NCI-H128 (cell line): ENCODE results near the gene C1orf210.

Experiments
- DNase-seq: peaks from one replicate; lab custom pipeline; 2025; ENCODE audit not compliant: unreplicated experiment; lab: John Stamatoyannopoulos, UW

Gene C1orf210

DNA sequence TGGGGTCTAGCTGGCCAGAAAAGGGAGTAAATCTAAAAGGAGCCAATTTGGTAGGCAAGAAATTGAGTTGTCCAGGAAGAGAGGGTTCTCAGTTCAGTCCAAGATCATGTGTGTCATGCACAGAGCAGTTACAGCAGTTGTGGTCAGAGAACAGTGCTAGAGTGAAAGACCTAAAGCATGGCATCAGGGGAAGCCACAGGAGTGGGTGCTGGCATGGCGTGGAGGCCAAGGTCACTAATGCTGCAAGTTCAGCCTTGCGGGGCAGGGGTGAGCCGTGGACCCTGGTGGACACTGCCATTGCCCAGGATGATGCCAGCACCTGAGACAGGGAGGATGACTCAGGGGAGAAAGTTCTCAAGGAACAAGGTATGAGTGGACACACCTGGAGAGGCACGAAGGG lies 32.2 kb downstream of the C1orf210 start:
- DNase-seq, result no peak

DNA sequence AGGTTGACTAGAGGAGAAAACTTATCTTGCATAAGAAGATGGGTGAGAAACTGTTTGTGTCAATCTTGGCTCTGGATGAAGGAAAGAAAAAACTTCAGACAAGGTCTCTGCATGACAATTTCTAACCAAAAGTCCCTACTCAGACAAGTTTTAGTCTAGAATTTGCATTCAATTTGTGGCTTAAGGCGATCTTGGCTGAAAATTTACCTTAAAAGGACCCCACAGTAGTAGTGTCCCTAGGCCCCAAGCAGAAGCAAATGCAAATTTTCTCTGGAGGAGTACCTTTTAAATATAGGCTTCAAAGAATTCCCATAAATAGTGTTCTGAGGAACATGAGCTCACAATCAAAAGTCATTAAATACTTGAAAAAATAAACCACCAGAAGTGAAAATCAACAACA lies 33.2 kb downstream of the C1orf210 start:
- DNase-seq, result no peak

DNA sequence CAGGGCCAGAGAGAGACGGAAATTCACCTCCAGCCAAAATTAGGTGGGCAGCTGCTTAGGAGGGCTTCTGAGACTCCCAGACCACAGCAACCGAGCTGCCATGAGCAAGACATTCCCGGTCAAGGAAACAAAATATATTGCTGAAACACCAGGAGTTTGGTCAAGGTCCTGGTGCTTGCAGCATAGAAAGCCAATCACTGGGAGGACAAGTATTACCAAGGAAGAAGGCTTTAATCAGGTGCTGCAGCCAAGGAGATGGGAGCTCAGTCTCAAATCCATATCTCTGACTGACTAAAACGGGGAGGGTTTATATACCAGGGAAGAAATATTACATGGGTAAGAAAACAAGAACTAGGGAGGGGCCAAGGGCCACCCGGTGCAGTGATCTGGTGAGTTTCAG lies 34.4 kb downstream of the C1orf210 start:
- DNase-seq, result no peak

DNA sequence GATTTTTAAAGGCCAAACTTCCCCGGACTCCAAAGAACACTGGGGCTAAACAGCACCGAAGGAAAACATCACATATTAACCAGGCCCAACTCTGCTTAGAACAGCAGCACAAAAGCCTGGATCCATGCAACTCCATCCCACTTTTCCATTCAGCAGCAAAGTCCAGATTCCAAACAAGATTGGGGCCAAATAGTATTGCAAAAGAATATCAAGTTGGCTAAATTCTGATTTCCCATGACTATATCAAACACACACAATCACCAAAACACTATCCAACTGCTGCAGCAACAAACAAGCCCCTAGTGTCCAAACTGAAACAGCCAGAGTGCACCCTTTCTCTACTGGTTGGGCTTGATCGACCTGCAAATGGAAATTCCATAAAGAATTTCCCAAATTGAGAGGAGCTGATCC lies 35.0 kb downstream of the C1orf210 start:
- no peak for DNase-seq

DNA sequence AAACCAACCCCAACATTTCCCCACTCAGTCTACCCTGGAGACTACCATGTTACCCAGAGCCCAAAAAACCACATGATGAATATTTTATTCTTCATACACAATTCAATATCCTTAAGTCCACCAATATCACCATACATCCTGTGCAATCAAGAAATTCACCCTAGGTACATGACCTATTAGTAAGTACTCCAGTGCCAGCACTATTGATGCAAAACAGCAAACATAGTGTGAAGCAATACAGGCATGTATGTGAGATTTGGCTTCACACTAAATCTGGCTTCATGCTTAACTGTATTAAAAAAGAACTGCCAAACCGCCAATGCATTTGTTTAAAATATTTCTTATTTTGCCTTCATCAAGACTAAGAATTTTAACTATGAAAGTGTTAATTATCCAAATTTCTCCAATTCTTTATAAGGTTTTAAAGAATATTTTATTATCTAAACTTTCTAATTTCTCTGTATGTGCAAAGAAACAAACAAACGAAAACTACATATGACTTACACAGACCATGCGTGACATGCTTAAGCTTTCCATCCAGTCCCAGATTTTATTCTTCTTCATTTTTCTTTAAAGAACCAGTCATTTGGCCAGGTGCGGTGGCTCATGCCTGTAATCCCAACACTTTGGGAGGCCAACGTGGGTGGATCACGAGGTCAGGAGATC lies 38.0 kb downstream of the C1orf210 start:
- DNase-seq, result no peak

DNA sequence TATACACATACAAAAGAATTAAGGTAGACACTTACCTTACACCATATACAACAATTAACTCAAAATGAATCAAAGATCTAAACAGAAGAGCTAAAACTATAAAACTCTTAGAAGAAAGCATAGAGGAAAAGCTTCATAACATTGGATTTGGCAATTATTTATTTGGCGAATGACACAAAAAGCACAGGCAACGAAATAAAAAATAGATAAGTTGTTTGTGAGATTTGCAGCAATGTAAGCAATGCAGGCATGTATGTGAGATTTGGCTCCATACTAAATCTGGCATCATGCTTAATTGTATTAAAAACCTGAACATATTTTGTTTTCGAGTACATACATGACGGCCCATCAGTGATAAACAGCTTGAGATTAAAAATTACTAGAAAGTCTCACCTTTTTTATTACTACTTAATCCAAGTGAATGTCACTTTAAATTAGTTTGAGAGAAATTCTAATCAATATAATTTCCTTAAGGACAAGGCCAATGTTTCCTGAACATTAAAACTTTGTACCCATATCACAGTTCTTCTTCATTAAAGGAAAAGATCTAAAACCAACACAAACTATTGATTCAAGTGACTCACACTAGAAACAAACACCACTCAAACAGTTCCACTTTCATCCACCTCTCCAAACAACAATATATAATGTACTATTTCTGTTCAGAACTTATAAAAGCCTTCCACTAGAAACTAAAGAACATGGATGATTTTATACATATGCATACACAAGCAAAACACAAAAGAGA lies 38.7 kb downstream of the C1orf210 start:
- no peak for DNase-seq

DNA sequence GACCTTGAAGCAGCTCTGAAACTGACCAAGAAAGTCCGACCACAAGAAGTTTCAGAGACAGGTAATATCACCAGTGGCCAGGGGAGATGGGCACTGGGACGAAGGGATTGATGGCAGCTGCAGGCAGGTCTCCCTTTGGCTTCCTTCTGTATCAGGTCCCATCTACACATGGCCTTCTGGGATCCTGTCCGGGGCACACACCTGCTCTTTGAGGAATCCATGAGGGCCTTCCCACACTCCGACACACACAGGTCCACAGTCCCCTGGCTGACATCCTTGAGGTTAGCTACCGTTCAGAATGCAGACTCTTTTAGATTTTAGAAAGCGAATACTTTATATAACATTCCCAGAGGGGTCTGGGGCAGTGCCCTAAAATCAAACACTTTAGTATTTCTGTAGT lies 42.1 kb downstream of the C1orf210 start:
- no peak for DNase-seq

DNA sequence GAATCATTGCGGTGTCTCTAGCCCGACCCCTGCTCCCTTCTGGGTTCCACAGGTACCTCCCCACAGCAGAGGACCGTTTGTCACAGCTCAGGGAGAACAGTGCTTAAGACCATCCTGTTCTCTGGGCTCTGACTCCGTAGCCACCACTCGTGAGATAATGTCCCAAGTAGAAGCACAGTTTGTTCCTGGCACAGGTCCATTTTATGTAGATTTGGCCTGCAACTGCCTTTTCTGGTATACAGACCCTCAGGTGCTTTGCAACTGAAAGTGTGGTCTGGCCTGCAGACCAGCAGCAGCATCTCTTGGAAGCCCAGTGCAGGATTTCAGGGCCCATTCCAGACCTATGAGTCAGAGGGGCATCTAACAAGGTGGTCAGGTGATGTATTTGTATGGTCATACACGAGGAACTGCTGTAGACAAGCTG lies 44.0 kb downstream of the C1orf210 start:
- DNase-seq, result no peak

DNA sequence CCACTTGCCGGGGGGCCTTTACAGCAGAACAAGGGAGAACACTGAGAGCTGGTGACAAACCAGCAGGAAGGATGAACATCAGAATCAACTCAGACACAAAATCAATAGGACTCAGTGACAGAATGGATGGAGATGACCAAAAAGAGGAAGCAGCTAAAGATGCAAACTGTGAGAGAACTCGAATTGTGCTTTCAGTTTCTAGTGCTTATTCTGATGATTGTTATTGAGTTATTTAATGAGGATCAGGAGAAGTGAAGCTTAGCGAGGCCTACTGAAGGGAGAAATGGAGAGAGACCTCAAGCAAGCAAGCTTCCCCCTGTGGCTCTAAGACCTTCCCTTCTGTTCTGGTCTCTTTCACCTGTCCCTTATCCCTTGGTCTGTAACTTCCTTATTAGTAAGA lies 45.9 kb downstream of the C1orf210 start:
- DNase-seq, result no peak

DNA sequence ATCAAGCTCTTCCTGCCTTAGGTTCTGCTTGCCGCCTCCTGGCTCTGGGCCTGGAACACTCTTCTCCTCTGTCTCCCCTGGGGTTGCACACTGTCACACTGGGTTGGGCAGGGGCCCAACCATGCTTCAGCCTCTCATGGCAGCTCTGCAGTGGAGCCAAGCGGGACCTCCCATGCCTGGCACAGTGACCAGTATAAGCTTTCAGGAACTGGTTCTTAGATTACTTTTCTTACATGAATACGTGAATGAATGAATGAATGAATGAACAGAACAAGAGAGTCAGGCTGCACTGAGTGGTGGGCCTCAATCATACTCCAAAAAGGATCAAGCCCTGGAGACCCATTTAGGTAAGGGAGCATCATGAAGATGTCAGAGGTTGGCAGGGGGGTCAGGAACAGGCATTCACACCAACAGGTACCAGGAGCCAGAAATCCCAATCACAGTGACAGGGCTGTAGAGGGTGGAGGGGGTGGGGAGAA lies 46.4 kb downstream of the C1orf210 start:
- no peak for DNase-seq

DNA sequence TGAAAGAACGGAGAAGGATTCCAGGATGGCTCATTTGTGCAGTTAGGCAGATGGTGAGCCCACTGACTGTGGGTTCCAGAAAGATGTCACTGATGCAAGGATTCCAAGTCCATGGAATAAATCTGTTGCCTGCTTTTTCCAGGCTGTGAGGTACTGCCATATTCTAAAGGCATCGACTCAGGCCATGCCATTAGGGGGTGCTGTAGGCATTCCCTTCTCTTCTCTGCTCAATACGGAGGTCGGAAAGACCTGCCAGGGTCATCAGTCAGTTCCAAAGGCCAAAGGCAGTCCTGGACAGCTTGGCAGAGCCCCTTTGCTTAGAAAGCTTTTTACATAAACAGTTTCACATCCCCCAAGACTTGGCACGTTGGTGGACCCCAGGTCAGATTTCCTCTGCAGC lies 47.3 kb downstream of the C1orf210 start:
- DNase-seq, result peak; percentile 25

DNA sequence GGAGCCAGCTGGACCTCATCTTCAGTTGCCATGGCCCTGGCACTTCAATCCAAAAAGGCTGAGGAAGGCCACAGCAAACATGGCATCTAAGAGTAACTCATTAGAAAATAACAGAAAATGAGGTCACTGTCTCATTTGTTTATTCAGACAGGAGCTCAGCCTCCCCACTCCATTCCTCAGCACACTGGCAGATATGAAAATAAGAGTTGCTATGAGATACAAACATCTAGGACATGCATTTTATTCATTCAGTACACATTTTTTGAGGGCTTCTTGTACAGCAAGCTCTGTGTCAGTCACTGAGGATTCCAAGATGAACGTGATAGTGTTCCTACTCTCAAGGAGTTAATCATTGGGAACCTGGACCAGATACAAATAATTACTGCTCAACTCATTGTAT lies 48.3 kb downstream of the C1orf210 start:
- DNase-seq, result no peak

DNA sequence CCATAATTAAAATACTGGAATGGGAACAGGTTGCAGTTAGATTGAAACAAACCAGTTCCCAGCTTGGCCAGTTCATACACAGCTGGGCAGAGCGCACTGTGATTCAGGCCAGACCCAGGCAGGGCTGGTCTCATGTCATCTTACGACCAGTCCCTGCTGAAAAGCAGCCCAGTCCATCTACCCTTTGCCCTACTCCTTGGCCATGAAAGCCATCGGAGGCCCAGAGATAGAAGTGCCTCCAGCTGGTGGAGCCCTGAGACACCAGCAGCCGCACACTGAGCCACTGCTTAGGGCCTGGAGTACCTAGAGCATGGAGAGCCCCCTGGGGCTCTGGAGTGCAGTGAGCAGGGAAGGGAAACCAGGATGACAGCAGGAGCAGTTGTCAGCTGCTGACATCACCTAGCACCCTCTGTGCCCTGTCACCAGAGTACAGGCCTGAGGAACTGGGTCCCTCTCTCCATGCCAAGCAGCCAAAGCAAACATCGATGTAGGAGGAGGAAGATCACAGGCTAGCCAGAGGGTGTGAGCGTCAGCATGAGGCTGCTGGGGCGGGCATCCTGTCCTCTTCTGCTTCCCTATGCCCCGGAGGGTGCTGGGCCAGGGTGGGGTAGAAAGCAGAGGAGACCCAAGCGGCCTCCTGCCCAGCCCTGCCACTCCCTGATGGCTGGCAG lies 49.8 kb downstream of the C1orf210 start:
- DNase-seq, result no peak

DNA sequence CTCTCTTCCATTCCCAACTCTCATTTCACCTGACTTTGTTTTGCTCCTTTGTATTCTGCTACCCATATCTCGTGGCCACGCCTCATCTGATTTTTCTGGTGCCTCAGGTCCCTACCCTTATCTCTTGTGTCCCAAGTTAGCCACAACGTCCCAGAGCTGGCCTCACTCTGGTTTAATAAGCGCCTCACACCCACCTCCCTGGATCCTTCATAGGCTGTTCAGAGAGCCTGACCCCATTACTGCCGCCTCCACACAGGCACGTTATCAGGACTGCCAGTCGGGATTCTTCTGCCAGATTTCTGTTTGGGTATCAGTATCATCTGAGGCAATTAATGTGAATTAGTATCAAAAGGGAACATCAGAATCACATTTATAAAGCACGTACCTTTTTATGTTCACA lies 50.3 kb downstream of the C1orf210 start:
- DNase-seq, result no peak

DNA sequence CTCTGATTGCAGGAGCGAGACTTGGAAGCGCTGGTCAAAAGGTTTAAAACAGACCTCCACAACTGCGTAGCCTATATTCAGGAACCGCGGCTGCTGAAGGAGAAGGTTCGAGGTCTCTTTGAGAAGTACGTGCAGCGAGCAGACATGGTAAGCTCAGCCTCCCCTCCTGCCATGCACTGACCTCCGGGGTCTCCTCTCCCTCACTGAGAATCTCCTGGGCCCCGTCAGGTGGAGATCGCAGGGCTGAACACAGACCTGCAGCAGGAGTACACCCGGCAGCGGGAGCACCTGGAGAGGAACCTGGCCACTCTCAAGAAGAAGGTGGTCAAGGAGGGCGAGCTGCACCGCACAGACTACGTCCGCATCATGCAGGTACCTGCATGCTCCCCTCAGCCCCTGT lies 51.1 kb downstream of the C1orf210 start:
- no peak for DNase-seq

DNA sequence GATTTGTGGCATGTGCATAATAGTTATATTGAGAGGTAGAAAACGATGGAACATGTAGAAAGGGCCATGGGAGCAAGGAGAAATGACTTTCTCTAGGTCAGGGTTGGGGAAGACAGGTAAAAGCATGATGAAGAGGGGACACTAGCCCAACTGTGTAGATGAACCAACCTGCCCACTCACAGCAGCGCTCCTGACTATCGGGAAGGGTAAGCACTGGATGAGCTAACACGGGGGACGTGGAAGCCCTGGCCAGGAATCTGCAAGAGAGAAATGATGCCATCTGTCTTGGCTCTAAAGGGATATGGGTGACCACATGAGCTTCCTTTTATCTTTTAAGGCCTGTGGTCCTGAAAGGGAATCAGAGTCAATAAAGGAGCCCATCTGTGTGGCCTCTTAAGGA lies 51.8 kb downstream of the C1orf210 start:
- DNase-seq, result no peak

DNA sequence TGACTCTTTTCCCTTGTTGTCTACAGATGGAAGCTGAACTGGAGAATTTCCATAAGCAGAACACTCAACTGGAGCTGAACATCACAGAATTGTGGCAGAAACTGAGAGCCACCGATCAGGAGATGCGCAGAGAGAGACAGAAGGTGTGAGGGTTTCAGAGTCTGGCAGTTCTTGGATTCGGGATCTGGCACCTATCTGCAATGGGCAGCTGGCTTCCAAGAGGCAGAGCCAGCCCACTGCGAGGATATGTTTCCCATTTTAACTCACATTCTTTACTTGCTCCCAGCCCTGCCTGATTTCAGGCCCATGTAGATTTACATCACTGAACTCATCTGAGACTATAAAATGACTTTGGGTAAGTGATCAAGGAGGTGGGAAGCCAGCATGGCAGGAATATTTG lies 52.9 kb downstream of the C1orf210 start:
- no peak for DNase-seq

DNA sequence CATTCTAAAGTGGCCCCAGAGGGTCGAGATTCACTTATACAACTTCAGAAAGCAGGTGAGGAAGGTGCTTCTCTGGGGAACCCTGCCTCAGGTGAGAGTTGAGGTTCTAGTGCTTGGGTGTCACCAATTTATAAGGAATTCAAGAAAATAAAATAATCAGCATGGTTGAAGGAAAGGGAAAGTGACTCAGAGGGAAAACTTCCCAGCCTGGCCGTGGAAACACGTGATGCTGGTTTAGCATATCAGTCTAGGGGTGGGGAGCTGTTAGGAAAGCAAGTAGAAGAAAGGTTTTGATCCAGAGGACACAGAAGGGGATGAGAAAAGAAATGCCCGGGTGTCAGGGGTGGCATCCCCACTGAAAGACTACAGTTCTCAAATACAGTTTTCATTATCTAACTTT lies 53.3 kb downstream of the C1orf210 start:
- DNase-seq, result no peak
